WTC11 (cell line): ENCODE data around the gene TYRP1. TPM values are rescaled to one million over a fixed set of nuclear protein-coding genes. Genes with fewer than 3 reads are reported as not detected.

ENCODE experiments used
- ATAC-seq: fragments of 200-7000 bp; cut with Tn5 transposase; 2 replicates; pipeline ENCODE4 v1.10.0; 2021; ENCODE audit warnings: mild to moderate bottlenecking, moderate library complexity
- CTCF ChIA-PET: fragments of 300-600 bp; sonication (Branson Sonifier 250); formaldehyde crosslinking; loops from one replicate; lab custom pipeline; 2021; ENCODE audit warnings: antibody characterized with exemption; lab: Charles Lee
- POLR2A ChIA-PET: fragments of 350-600 bp; sonication (Branson Sonifier 250); formaldehyde crosslinking; loops from one replicate; lab custom pipeline; 2021; ENCODE audit warnings: antibody characterized with exemption; lab: Charles Lee
- DNase-seq: peaks from one replicate; pipeline ENCODE4 v3.0.0; 2021; ENCODE audit warnings: low spot score
- H3K27ac Mint-ChIP-seq: 2 replicates; pipeline ENCODE4 v1.8.0; 2021; ENCODE audit warnings: mixed read lengths
- H3K27me3 Mint-ChIP-seq: 2 replicates; pipeline ENCODE4 v1.8.0; 2021; ENCODE audit warnings: low read depth, mild to moderate bottlenecking, moderate library complexity, mixed read lengths
- H3K36me3 Mint-ChIP-seq: 2 replicates; pipeline ENCODE4 v1.8.0; 2021; ENCODE audit warnings: mixed read lengths
- H3K4me1 Mint-ChIP-seq: 2 replicates; pipeline ENCODE4 v1.8.0; 2022; ENCODE audit warnings: mixed read lengths
- H3K4me3 Mint-ChIP-seq: 2 replicates; pipeline ENCODE4 v1.8.0; 2021; ENCODE audit warnings: mild to moderate bottlenecking, moderate library complexity, mixed read lengths
- H3K9me3 Mint-ChIP-seq: 2 replicates; pipeline ENCODE4 v1.8.0; 2021; ENCODE audit warnings: mixed read lengths
- AR ChIP-seq: fragments of 250-450 bp; sonication (Bioruptor Pico); IDR thresholded peaks from 2 replicates; pipeline ENCODE4 v1.9.0; 2021; ENCODE audit warnings: mild to moderate bottlenecking
- ATF1 ChIP-seq: sonication (generic); formaldehyde crosslinking; IDR thresholded peaks from 2 replicates; pipeline ENCODE4 v1.8.1; 2023; ENCODE audit warnings: mild to moderate bottlenecking, moderate library complexity, missing genetic modification reagents
- E2F1 ChIP-seq: sonication (generic); formaldehyde crosslinking; IDR thresholded peaks from 2 replicates; pipeline ENCODE4 v1.8.0; 2022; ENCODE audit warnings: mild to moderate bottlenecking, missing genetic modification reagents
- FOXJ3 ChIP-seq: sonication (generic); formaldehyde crosslinking; IDR thresholded peaks from 2 replicates; pipeline ENCODE4 v1.9.0; 2021; ENCODE audit warnings: missing genetic modification reagents, mild to moderate bottlenecking, borderline replicate concordance
- FOXP1 ChIP-seq: sonication (generic); formaldehyde crosslinking; IDR thresholded peaks from 2 replicates; pipeline ENCODE4 v1.8.0; 2022; ENCODE audit warnings: missing genetic modification reagents, mild to moderate bottlenecking, moderate library complexity, borderline replicate concordance
- FOXP4 ChIP-seq: sonication (generic); formaldehyde crosslinking; IDR thresholded peaks from 2 replicates; pipeline ENCODE4 v1.8.0; 2022; ENCODE audit warnings: mild to moderate bottlenecking, missing genetic modification reagents
- GTF2I ChIP-seq: fragments of 250-450 bp; sonication (Bioruptor Pico); conservative IDR thresholded peaks from 2 replicates; pipeline ENCODE4 v1.4.0; 2021; ENCODE audit warnings: mild to moderate bottlenecking
- HMGA2 ChIP-seq: fragments of 250-450 bp; sonication (Bioruptor Pico); IDR thresholded peaks from 2 replicates; pipeline ENCODE4 v1.4.0; 2021; ENCODE audit warnings: mild to moderate bottlenecking, moderate library complexity
- HMGXB4 ChIP-seq: sonication (generic); formaldehyde crosslinking; IDR thresholded peaks from 2 replicates; pipeline ENCODE4 v1.8.1; 2023; ENCODE audit warnings: mild to moderate bottlenecking, moderate library complexity, missing genetic modification reagents
- IRF2 ChIP-seq: sonication (generic); formaldehyde crosslinking; IDR thresholded peaks from 2 replicates; pipeline ENCODE4 v1.8.0; 2022; ENCODE audit warnings: low read depth, missing genetic modification reagents, borderline replicate concordance
- KAT7 ChIP-seq: sonication (generic); formaldehyde crosslinking; IDR thresholded peaks from 2 replicates; pipeline ENCODE4 v1.8.1; 2023; ENCODE audit warnings: missing genetic modification reagents, mild to moderate bottlenecking, borderline replicate concordance
- NFATC4 ChIP-seq: fragments of 250-450 bp; sonication (Bioruptor Pico); IDR thresholded peaks from 2 replicates; pipeline ENCODE4 v1.9.0; 2021; ENCODE audit warnings: mild to moderate bottlenecking
- NR1H2 ChIP-seq: sonication (generic); formaldehyde crosslinking; IDR thresholded peaks from 2 replicates; pipeline ENCODE4 v1.9.0; 2021; ENCODE audit warnings: mild to moderate bottlenecking, moderate library complexity, missing genetic modification reagents
- SMAD3 ChIP-seq: sonication (generic); formaldehyde crosslinking; IDR thresholded peaks from 2 replicates; pipeline ENCODE4 v1.8.0; 2022; ENCODE audit warnings: missing genetic modification reagents, mild to moderate bottlenecking, borderline replicate concordance
- TCF7 ChIP-seq: sonication (generic); formaldehyde crosslinking; IDR thresholded peaks from 2 replicates; pipeline ENCODE4 v1.8.0; 2022; ENCODE audit warnings: mild to moderate bottlenecking, low read depth, missing genetic modification reagents, moderate library complexity
- USF2 ChIP-seq: sonication (generic); formaldehyde crosslinking; IDR thresholded peaks from 2 replicates; pipeline ENCODE4 v1.8.1; 2023; ENCODE audit warnings: mild to moderate bottlenecking, missing genetic modification reagents, moderate library complexity
- ZBTB43 ChIP-seq: sonication (generic); formaldehyde crosslinking; IDR thresholded peaks from 2 replicates; pipeline ENCODE4 v1.8.1; 2023; ENCODE audit warnings: mild to moderate bottlenecking, missing genetic modification reagents
- ZMAT4 ChIP-seq: fragments of 250-450 bp; sonication (Bioruptor Pico); IDR thresholded peaks from 2 replicates; pipeline ENCODE4 v1.9.0; 2021; ENCODE audit warnings: mild to moderate bottlenecking
- ZNF219 ChIP-seq: sonication (generic); formaldehyde crosslinking; IDR thresholded peaks from 2 replicates; pipeline ENCODE4 v1.8.0; 2023; ENCODE audit warnings: missing genetic modification reagents, mild to moderate bottlenecking, borderline replicate concordance
- ZNF232 ChIP-seq: sonication (generic); formaldehyde crosslinking; IDR thresholded peaks from 2 replicates; pipeline ENCODE4 v1.8.0; 2022; ENCODE audit warnings: mild to moderate bottlenecking, missing genetic modification reagents
- ZNF317 ChIP-seq: sonication (generic); formaldehyde crosslinking; IDR thresholded peaks from 2 replicates; pipeline ENCODE4 v1.8.1; 2023; ENCODE audit warnings: low read depth, mild to moderate bottlenecking, moderate library complexity, missing genetic modification reagents, borderline replicate concordance
- ZNF671 ChIP-seq: fragments of 250-450 bp; sonication (Bioruptor Pico); IDR thresholded peaks from 2 replicates; pipeline ENCODE4 v1.8.0; 2021; ENCODE audit warnings: mild to moderate bottlenecking
- ZSCAN18 ChIP-seq: fragments of 250-450 bp; sonication (Bioruptor Pico); IDR thresholded peaks from 2 replicates; pipeline ENCODE4 v2.1.2; 2022; ENCODE audit warnings: mild to moderate bottlenecking, moderate library complexity
- total RNA-seq: library from RNA; stranded (reverse); gene quantifications from 3 replicates; pipeline ENCODE4 v1.2.3, GENCODE V29; 2021

TYRP1 gene
- total RNA-seq, 1 experiment from 2014 or later, result 0.31 TPM

- ChIA-PET POLR2A (no interaction called here), CTCF (no interaction called here)
- TF ChIP-seq E2F1 (CRISPR knock-in tag) (no peak), TCF7 (CRISPR knock-in tag) (no peak), HMGA2 (CRISPR knock-in tag) (no peak), ZBTB43 (CRISPR knock-in tag) (no peak), ZMAT4 (CRISPR knock-in tag) (no peak), NFATC4 (no peak), ZNF671 (CRISPR knock-in tag) (no peak), ATF1 (CRISPR knock-in tag) (no peak), FOXJ3 (CRISPR knock-in tag) (no peak), ZNF232 (CRISPR knock-in tag) (no peak), USF2 (CRISPR knock-in tag) (no peak)
- H3K27ac Mint-ChIP-seq, result no peak overlapping the region
- no peak overlapping the region for H3K4me3 Mint-ChIP-seq
- DNase-seq (no peak), ATAC-seq (no peak)
- H3K27me3 Mint-ChIP-seq, result no peaks in the 10 kb centered on the region
- H3K9me3 Mint-ChIP-seq, result no peaks in the 10 kb centered on the region
- H3K36me3 Mint-ChIP-seq, result no peaks in the 10 kb centered on the region
- H3K4me1 Mint-ChIP-seq, result peaks cover 4% of the 10 kb centered on the region
Measured at GRCh38 chr9:12670006-12670405, 23.2 kb upstream of the TYRP1 start.

GRCh38 chr9:12674961-12675360, 18.2 kb upstream of the TYRP1 start:
- peaks cover 5% of the 10 kb centered on the region for H3K4me1 Mint-ChIP-seq
- no peaks in the 10 kb centered on the region for H3K9me3 Mint-ChIP-seq
- H3K27ac Mint-ChIP-seq, result no peak overlapping the region
- ATAC-seq (no peak), DNase-seq (no peak)
- ChIA-PET POLR2A (no interaction called here), CTCF (no interaction called here)
- no peak overlapping the region for H3K4me3 Mint-ChIP-seq
- TF ChIP-seq ZSCAN18 (CRISPR knock-in tag), result no peak
- TF ChIP-seq FOXP1 (CRISPR knock-in tag), result no peak
- TF ChIP-seq ZNF219 (CRISPR knock-in tag), result no peak
- no peak for TF ChIP-seq ZNF317 (CRISPR knock-in tag)
- TF ChIP-seq IRF2 (CRISPR knock-in tag), result no peak
- no peak for TF ChIP-seq HMGXB4 (CRISPR knock-in tag)
- TF ChIP-seq NR1H2 (CRISPR knock-in tag), result no peak
- no peak for TF ChIP-seq SMAD3 (CRISPR knock-in tag)
- no peak for TF ChIP-seq ZMAT4 (CRISPR knock-in tag)
- TF ChIP-seq FOXP4, result no peak
- TF ChIP-seq AR (CRISPR knock-in tag), result no peak
- TF ChIP-seq TCF7 (CRISPR knock-in tag), result no peak
- TF ChIP-seq GTF2I (CRISPR knock-in tag), result no peak
- TF ChIP-seq ATF1 (CRISPR knock-in tag), result no peak
- no peak for TF ChIP-seq NFATC4
- no peak for TF ChIP-seq KAT7 (CRISPR knock-in tag)
- H3K27me3 Mint-ChIP-seq, result no peaks in the 10 kb centered on the region
- H3K36me3 Mint-ChIP-seq, result no peaks in the 10 kb centered on the region
